ENCODE results near the gene SERPINE3.

The SERPINE3 gene

GRCh38 chr13:51364404-51365008, 25.0 kb downstream of the SERPINE3 start:
- no peak for DNase-seq

GRCh38 chr13:51370116-51370515, 30.6 kb downstream of the SERPINE3 start:
- DNase-seq, result no peak

- DNase-seq, result no peak
Measured at GRCh38 chr13:51370811-51371210, 31.3 kb downstream of the SERPINE3 start.

GRCh38 chr13:51371768-51372399, 32.4 kb downstream of the SERPINE3 start:
- DNase-seq, result no peak

GRCh38 chr13:51373451-51373850, 34.0 kb downstream of the SERPINE3 start:
- no peak for DNase-seq

- no peak for DNase-seq
Measured at GRCh38 chr13:51380269-51380668, 40.8 kb downstream of the SERPINE3 start.

- DNase-seq, result no peak
Measured at GRCh38 chr13:51385114-51385513, 45.6 kb downstream of the SERPINE3 start.

GRCh38 chr13:51394724-51395123, 55.2 kb downstream of the SERPINE3 start:
- no peak for DNase-seq

GRCh38 chr13:51396352-51396751, 56.9 kb downstream of the SERPINE3 start:
- no peak for DNase-seq

- no peak for DNase-seq
Measured at GRCh38 chr13:51397262-51397941, 57.9 kb downstream of the SERPINE3 start.

GRCh38 chr13:51405176-51405575, 65.7 kb downstream of the SERPINE3 start:
- DNase-seq, result no peak

- DNase-seq, result no peak
Measured at GRCh38 chr13:51412431-51412830, 72.9 kb downstream of the SERPINE3 start.
